ENCODE data around the gene TTLL1.

The TTLL1 gene

DNA sequence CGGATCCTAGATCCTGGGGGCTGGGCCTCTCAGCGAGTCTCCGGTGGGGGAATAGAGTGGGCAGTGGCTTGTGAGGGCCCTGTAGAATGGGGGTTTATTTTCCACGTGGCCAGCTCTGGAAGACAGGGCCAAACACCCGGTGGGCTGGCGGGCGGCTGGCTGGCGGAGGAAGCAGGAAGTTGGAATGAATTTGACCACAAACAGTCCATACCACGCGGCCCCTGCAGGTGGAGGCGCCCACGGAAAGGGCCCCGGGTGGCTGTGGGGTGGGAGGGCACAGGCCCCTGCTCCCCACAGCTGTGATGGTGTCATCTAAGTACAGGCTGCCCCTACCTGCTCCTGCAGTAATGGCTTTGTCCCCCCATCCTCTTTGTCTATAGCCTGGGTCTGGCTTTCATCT lies 38.9 kb upstream of the TTLL1 start:
- no peak overlapping the region for H3K4me2 ChIP-seq (ENCODE audit: low read length)
- H2AFZ ChIP-seq, result no peak overlapping the region
- H3K27me3 ChIP-seq (ENCODE audit: control insufficient read depth, insufficient read depth, low read length), result no peaks in the 10 kb centered on the region
- H3K9me3 ChIP-seq (ENCODE audit: control insufficient read depth, low read length), result no peaks in the 10 kb centered on the region
- no peaks in the 10 kb centered on the region for H3K79me2 ChIP-seq
- TF ChIP-seq, protein P1, sequence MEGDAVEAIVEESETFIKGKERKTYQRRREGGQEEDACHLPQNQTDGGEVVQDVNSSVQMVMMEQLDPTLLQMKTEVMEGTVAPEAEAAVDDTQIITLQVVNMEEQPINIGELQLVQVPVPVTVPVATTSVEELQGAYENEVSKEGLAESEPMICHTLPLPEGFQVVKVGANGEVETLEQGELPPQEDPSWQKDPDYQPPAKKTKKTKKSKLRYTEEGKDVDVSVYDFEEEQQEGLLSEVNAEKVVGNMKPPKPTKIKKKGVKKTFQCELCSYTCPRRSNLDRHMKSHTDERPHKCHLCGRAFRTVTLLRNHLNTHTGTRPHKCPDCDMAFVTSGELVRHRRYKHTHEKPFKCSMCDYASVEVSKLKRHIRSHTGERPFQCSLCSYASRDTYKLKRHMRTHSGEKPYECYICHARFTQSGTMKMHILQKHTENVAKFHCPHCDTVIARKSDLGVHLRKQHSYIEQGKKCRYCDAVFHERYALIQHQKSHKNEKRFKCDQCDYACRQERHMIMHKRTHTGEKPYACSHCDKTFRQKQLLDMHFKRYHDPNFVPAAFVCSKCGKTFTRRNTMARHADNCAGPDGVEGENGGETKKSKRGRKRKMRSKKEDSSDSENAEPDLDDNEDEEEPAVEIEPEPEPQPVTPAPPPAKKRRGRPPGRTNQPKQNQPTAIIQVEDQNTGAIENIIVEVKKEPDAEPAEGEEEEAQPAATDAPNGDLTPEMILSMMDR (IDR thresholded peaks at IDR 0.05), result no peak
- no peak overlapping the region for H3K4me3 ChIP-seq (ENCODE audit: low read depth, low read length)
- H3K4me1 ChIP-seq, result no peaks in the 10 kb centered on the region
- H3K9ac ChIP-seq, result no peak overlapping the region
- no peak overlapping the region for H3K27ac ChIP-seq
- no peaks in the 10 kb centered on the region for H3K36me3 ChIP-seq (ENCODE audit: control insufficient read depth, insufficient read depth, low read length)

DNA sequence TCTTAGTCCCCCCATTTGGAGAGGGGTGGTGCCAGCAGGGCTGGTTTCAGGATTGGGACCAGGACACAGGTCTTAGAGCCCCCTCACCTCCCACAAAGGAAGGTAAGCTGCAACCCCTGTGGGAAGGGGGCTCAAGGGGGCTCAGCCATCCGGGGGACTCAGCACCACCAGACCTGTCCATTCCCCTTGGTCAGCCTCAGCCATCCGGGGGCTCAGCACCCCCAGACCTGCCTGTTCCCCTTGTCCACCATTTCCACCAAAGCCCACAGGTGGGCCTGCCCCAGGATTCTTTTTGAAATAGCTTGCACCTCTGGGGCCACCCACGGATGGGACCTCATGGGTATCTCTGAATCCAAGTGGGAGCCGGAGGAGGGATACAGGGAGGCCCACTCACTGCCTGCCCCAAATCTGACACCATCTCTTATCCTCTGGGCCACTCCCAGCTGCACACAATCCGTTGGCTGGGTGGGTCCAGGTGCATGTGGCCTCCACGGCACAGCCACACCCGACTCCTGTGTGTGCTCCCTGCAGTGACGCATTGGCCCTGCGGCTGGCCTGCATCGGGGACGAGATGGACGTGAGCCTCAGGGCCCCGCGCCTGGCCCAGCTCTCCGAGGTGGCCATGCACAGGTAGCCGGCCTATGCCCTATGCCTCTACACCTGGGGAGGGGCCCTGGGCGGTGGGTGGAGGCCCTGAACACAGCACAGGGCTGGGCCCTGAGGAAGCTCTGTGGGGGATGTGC lies 38.1 kb upstream of the TTLL1 start:
- Histone ChIP-seq H3K36me3 (ENCODE audit: control insufficient read depth, insufficient read depth, low read length) (no peaks in the 10 kb centered on the region), H3K4me2 (ENCODE audit: low read length) (no peak overlapping the region), H3K9me3 (ENCODE audit: control insufficient read depth, low read length) (no peaks in the 10 kb centered on the region), H3K79me2 (no peaks in the 10 kb centered on the region), H3K4me3 (ENCODE audit: low read depth, low read length) (no peak overlapping the region), H3K9ac (no peak overlapping the region), H3K27me3 (ENCODE audit: control insufficient read depth, insufficient read depth, low read length) (no peaks in the 10 kb centered on the region), H3K4me1 (no peaks in the 10 kb centered on the region), H2AFZ (no peak overlapping the region), H3K27ac (no peak overlapping the region)
- TF ChIP-seq, protein P1 (IDR thresholded peaks at IDR 0.05), result no peak

DNA sequence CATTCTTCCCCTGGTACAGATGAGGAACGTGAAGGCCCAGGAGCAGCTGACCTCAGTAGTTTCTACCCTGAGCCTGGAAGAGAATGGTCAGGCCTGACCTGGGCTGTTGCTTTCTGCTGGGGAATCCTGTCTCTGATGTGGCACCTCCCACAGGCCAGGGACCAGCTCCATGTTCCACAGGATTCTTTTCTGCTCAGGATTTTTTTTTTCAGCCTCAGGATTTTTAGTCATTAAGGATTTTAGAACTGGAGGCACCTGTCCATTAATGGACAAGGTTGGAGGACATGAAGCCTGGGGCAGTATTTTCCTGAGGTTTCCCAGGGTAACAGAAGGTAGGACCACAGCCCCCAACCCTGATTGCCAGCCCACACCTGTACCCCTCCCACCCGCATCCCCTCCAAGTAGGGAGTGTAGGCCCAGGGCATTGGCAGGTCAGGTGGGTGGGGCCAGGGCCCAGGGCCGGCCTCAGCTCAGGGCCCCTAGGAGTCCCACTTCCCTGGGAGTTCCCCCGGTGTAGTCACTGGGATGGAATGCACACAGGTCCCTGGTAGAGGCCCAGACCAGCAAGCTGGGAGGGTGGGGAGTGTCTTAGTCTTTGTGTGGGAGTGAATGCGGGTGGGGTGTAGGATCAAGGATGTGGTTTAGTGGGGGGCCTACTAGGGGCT lies 37.4 kb upstream of the TTLL1 start:
- no peaks in the 10 kb centered on the region for H3K79me2 ChIP-seq
- H3K27ac ChIP-seq, result no peak overlapping the region
- no peaks in the 10 kb centered on the region for H3K4me1 ChIP-seq
- no peak overlapping the region for H3K9ac ChIP-seq
- no peak overlapping the region for H3K4me2 ChIP-seq (ENCODE audit: low read length)
- H3K27me3 ChIP-seq (ENCODE audit: control insufficient read depth, insufficient read depth, low read length), result no peaks in the 10 kb centered on the region
- TF ChIP-seq, protein P1 (IDR thresholded peaks at IDR 0.05), result no peak
- no peak overlapping the region for H3K4me3 ChIP-seq (ENCODE audit: low read depth, low read length)
- no peak overlapping the region for H2AFZ ChIP-seq
- H3K9me3 ChIP-seq (ENCODE audit: control insufficient read depth, low read length), result no peaks in the 10 kb centered on the region
- no peaks in the 10 kb centered on the region for H3K36me3 ChIP-seq (ENCODE audit: control insufficient read depth, insufficient read depth, low read length)

DNA sequence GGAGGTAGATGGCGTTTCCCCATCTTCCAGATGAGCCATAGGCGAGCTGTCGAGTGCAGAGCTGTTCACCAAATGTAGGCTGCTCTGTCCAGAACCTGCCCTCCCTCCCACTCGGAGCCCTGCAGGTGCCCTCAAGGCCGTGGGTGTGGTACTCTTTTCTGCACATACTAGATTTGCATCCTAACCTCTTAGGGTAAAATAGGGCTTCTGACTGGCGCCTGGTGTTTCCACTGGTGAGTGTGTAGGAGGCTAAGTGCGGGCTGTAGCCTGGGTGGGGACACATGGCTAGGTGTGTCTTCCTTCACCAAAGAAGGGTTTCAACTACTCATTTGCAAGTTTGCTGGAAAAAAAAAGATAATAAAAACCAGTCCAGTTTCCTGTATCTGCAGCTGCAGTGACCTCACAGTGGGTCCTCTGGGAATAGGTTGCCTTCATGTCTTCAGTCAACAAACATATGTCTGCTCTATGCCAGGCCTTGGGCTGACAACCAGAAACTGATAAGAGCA lies 29.8 kb upstream of the TTLL1 start:
- Histone ChIP-seq H3K9ac (no peak overlapping the region), H3K27ac (no peak overlapping the region), H3K4me3 (ENCODE audit: low read depth, low read length) (no peak overlapping the region), H3K4me2 (ENCODE audit: low read length) (no peak overlapping the region), H3K4me1 (no peaks in the 10 kb centered on the region), H3K27me3 (ENCODE audit: control insufficient read depth, insufficient read depth, low read length) (no peaks in the 10 kb centered on the region), H2AFZ (no peak overlapping the region), H3K79me2 (no peaks in the 10 kb centered on the region), H3K9me3 (ENCODE audit: control insufficient read depth, low read length) (no peaks in the 10 kb centered on the region), H3K36me3 (ENCODE audit: control insufficient read depth, insufficient read depth, low read length) (no peaks in the 10 kb centered on the region)
- TF ChIP-seq, protein P1 (IDR thresholded peaks at IDR 0.05), result no peak
